ENCODE results near the gene CCDC183.
"Not testable (repeated sequence)": the region's sequence is repeated elsewhere in the genome, so short reads cannot be mapped to it uniquely, and the experiment has no call there.

The CCDC183 gene

GRCh38 chr9:136785565-136786355, 10.4 kb upstream of the CCDC183 start:
- not testable (repeated sequence) for DNase-seq

- DNase-seq, result no peak
Measured at GRCh38 chr9:136786451-136786850, 9.7 kb upstream of the CCDC183 start.

GRCh38 chr9:136786983-136787382, 9.2 kb upstream of the CCDC183 start:
- not testable (repeated sequence) for DNase-seq

GRCh38 chr9:136787690-136788400, 8.3 kb upstream of the CCDC183 start:
- peak; percentile 52 for DNase-seq

GRCh38 chr9:136788644-136789522, 7.3 kb upstream of the CCDC183 start:
- DNase-seq, result not testable (repeated sequence)

GRCh38 chr9:136789523-136789937, 6.6 kb upstream of the CCDC183 start:
- DNase-seq, result no peak

- DNase-seq, result peak; percentile 99
Measured at GRCh38 chr9:136790640-136791515, 5.3 kb upstream of the CCDC183 start, which contains the start of gene TMEM141. TMEM141 (plus strand) TSS chr9:136791344; CDS start chr9:136791371, 27 bp downstream.

GRCh38 chr9:136791516-136792276, 4.4 kb upstream of the CCDC183 start:
- peak; percentile 74 for DNase-seq

- DNase-seq, result no peak
Measured at GRCh38 chr9:136792321-136793085, 3.6 kb upstream of the CCDC183 start.

- DNase-seq, result no peak
Measured at GRCh38 chr9:136793086-136793946, 2.8 kb upstream of the CCDC183 start.

GRCh38 chr9:136794281-136794999, 1.7 kb upstream of the CCDC183 start:
- DNase-seq, result no peak

- no peak for DNase-seq
Measured at GRCh38 chr9:136795000-136795348, 1.2 kb upstream of the CCDC183 start.

GRCh38 chr9:136796775-136797347, 723 bp downstream of the CCDC183 start:
- DNase-seq, result not testable (repeated sequence)

GRCh38 chr9:136798708-136799078, 2.6 kb downstream of the CCDC183 start:
- no peak for DNase-seq

GRCh38 chr9:136799079-136799853, 3.1 kb downstream of the CCDC183 start:
- DNase-seq, result no peak

GRCh38 chr9:136799854-136800657, 3.9 kb downstream of the CCDC183 start:
- peak; percentile 94 for DNase-seq

GRCh38 chr9:136802321-136802720, 6.2 kb downstream of the CCDC183 start:
- DNase-seq, result no peak
